ENCODE data around the gene AP3D1.

DNA sequence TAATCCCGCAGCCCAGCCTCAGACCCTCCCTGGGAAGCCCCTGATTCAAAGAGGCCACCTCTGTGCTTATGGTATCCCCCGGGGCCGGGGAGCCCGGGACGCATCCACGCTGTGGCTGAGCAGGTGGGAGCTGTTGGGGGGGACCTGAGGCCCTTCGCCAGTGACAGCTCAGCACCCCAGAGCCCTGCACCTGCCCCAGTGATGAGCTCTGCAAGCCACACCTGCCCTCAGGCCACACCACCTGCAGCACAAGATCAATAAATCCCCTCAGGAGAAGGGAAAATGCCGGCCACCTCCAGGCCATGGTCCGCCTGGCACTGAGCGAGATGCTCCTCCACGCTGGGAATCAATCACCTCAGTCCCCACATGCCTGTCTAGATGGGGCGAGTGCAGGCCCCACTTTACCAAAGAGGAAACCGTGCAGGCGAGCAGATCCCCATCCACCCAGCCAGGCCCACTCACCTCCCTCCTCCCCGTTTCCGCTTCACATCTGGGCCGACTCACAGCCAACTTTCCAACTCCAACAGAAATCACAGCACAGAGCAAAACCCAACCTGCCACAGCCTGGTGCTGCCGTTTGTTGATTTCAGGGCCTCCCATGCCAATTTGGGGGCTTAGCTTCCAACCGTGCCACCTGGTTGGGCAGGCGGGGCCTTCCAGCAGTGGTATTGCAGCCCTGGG, 68.1 kb downstream of the AP3D1 start:
- TF ChIP-seq, protein P1, sequence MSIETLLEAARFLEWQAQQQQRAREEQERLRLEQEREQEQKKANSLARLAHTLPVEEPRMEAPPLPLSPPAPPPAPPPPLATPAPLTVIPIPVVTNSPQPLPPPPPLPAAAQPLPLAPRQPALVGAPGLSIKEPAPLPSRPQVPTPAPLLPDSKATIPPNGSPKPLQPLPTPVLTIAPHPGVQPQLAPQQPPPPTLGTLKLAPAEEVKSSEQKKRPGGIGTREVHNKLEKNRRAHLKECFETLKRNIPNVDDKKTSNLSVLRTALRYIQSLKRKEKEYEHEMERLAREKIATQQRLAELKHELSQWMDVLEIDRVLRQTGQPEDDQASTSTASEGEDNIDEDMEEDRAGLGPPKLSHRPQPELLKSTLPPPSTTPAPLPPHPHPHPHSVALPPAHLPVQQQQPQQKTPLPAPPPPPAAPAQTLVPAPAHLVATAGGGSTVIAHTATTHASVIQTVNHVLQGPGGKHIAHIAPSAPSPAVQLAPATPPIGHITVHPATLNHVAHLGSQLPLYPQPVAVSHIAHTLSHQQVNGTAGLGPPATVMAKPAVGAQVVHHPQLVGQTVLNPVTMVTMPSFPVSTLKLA (conservative IDR thresholded peaks at IDR 0.05), result no peak
- no peak for TF ChIP-seq MAZ (CRISPR knock-in tag; conservative IDR thresholded peaks at IDR 0.05 in 1 of 2, IDR thresholded peaks at IDR 0.05 in 1 of 2)
- TF ChIP-seq, protein P2, sequence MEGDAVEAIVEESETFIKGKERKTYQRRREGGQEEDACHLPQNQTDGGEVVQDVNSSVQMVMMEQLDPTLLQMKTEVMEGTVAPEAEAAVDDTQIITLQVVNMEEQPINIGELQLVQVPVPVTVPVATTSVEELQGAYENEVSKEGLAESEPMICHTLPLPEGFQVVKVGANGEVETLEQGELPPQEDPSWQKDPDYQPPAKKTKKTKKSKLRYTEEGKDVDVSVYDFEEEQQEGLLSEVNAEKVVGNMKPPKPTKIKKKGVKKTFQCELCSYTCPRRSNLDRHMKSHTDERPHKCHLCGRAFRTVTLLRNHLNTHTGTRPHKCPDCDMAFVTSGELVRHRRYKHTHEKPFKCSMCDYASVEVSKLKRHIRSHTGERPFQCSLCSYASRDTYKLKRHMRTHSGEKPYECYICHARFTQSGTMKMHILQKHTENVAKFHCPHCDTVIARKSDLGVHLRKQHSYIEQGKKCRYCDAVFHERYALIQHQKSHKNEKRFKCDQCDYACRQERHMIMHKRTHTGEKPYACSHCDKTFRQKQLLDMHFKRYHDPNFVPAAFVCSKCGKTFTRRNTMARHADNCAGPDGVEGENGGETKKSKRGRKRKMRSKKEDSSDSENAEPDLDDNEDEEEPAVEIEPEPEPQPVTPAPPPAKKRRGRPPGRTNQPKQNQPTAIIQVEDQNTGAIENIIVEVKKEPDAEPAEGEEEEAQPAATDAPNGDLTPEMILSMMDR (IDR thresholded peaks at IDR 0.05 in 2 of 3, conservative IDR thresholded peaks at IDR 0.05 in 1 of 3; ENCODE audit: insufficient read depth in 2 of 3, low read depth in 1 of 3, low read length in 3 of 3), result no peak
- no peak for TF ChIP-seq SIN3A (IDR thresholded peaks at IDR 0.05; ENCODE audit: borderline replicate concordance in 2 of 2, control insufficient read depth in 1 of 2, low read depth in 2 of 2, low read length in 2 of 2)
- TF ChIP-seq ZC3H8 (IDR thresholded peaks at IDR 0.05), result no peak
- TF ChIP-seq, protein P3, sequence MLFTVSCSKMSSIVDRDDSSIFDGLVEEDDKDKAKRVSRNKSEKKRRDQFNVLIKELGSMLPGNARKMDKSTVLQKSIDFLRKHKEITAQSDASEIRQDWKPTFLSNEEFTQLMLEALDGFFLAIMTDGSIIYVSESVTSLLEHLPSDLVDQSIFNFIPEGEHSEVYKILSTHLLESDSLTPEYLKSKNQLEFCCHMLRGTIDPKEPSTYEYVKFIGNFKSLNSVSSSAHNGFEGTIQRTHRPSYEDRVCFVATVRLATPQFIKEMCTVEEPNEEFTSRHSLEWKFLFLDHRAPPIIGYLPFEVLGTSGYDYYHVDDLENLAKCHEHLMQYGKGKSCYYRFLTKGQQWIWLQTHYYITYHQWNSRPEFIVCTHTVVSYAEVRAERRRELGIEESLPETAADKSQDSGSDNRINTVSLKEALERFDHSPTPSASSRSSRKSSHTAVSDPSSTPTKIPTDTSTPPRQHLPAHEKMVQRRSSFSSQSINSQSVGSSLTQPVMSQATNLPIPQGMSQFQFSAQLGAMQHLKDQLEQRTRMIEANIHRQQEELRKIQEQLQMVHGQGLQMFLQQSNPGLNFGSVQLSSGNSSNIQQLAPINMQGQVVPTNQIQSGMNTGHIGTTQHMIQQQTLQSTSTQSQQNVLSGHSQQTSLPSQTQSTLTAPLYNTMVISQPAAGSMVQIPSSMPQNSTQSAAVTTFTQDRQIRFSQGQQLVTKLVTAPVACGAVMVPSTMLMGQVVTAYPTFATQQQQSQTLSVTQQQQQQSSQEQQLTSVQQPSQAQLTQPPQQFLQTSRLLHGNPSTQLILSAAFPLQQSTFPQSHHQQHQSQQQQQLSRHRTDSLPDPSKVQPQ (CRISPR knock-in tag; IDR thresholded peaks at IDR 0.05; ENCODE audit: borderline replicate concordance), result no peak
- no peak for TF ChIP-seq HDAC2 (IDR thresholded peaks at IDR 0.05)
- no peak for TF ChIP-seq POLR2AphosphoS5 (IDR thresholded peaks at IDR 0.05; ENCODE audit: control insufficient read depth, insufficient read depth, low read depth, low read length)
- TF ChIP-seq RAD21 (CRISPR knock-in tag; conservative IDR thresholded peaks at IDR 0.05 in 1 of 2, IDR thresholded peaks at IDR 0.05 in 1 of 2), result no peak
